K562 (cell line): Measurements from ENCODE around the gene OR2A42.
"Not testable (repeated sequence)": the region's sequence is repeated elsewhere in the genome, so short reads cannot be mapped to it uniquely, and the experiment has no call there.

Source experiments
- BDP1 ChIP-seq: IDR thresholded peaks from 3 replicates; pipeline ENCODE4 v1.6.1; 2011; ENCODE audit not compliant: insufficient read length, insufficient read depth
- FOS ChIP-seq: IDR thresholded peaks from 3 replicates; pipeline ENCODE4 v1.6.1; 2011; ENCODE audit not compliant: insufficient read length; ENCODE audit errors: extremely low read depth
- GTF2B ChIP-seq: IDR thresholded peaks from 2 replicates; pipeline ENCODE4 v1.6.1; 2011; ENCODE audit not compliant: insufficient read length; ENCODE audit errors: extremely low read depth
- MAFK ChIP-seq: IDR thresholded peaks from 2 replicates; pipeline ENCODE4 v1.6.1; 2011; ENCODE audit warnings: low read length, improper control_type of control experiment
- PKNOX1 ChIP-seq: fragments of 450-650 bp; IDR thresholded peaks from 2 replicates; pipeline ENCODE4 v1.6.1; 2016
- TAF1 ChIP-seq: IDR thresholded peaks from 2 replicates; pipeline ENCODE4 v1.6.1; 2011; ENCODE audit warnings: mild to moderate bottlenecking, low read length, moderate library complexity; ENCODE audit not compliant: insufficient read depth, control insufficient read depth, severe bottlenecking; ENCODE audit errors: extremely low read depth

GRCh38 chr7:144183166-144183565 is 56.2 kb downstream of the OR2A42 start, which contains the start of gene CTAGE4:
- not testable (repeated sequence) for TF ChIP-seq GTF2B, PKNOX1, TAF1, MAFK, FOS, BDP1
